HG02571 (cell line): ENCODE results near the gene ERRFI1.
"Not testable (repeated sequence)": the region's sequence is repeated elsewhere in the genome, so short reads cannot be mapped to it uniquely, and the experiment has no call there.

Experiments used
- ATAC-seq: cut with Tn5 transposase; IDR thresholded peaks from one replicate; pipeline ENCODE4 v1.9.1; 2021; ENCODE audit warnings: mild to moderate bottlenecking, moderate library complexity; ENCODE audit not compliant: unreplicated experiment

Gene ERRFI1

GRCh38 chr1:7975212-7975865 is 50.8 kb downstream of the ERRFI1 start:
- no peak for ATAC-seq

- no peak for ATAC-seq
These were observed 53.0 kb downstream of the ERRFI1 start for GRCh38 chr1:7973086-7973485.

GRCh38 chr1:7972285-7972684 is 53.8 kb downstream of the ERRFI1 start:
- ATAC-seq: no peak

DNA sequence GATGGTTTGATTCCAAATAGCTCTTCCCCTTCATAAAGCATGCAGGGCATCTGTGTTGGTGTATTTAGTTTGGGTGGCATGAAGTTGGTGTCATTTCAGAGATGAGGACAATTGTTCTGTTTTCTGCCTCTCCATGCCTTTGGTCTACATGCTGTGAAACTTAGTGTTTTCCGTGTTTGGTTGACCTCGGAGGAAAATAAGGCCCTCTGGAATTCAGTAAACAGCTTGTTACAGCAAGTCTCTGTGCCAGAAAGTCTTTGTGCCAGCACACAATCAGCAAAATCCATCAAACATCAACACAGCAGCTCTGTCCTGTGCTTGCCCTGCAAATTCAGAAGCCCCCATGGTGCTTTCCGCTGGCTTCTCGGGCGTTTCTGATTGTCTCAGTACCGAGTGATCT is 55.1 kb downstream of the ERRFI1 start:
- ATAC-seq: no peak

DNA sequence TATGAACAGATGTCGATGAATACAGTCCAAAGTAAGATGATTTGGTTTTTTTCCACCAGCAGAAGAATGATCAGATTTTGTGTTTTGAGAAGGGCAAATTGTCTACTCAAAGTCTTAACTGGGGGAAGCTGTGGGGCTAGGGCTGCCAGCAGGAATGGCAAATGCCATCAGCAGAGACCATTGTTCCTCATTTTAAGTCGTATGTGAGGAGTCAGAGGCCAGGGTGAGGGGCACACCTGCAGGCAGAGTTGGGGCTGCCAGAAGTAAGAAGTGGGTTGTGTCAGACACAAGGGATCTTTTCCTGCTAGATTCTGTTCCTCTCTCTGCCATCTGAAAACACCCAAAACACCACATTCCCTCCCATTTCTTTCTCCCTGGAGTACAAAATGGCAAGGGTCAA is 55.9 kb downstream of the ERRFI1 start:
- ATAC-seq: no peak

- ATAC-seq: no peak
These were observed 58.5 kb downstream of the ERRFI1 start for GRCh38 chr1:7967651-7968050.

DNA sequence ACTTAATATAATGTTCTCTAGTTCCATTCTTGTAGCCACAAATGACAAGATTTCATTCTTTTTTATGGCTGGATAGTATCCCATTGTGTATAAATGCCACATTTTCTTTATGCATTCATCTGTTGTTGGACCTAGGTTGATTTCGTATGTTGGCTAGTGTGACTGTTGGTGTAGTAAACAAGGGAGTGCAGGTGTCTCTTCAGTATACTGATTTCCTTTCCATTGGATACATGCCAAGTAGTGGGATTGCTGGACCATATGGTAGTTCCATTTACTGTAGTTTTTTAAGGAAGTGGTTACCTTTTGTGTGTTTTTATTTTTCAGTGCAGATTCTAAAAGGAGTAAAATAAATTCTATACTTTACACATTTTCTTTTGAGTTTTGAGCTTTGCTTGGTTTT is 58.9 kb downstream of the ERRFI1 start:
- no peak for ATAC-seq

GRCh38 chr1:7964476-7964875 is 61.6 kb downstream of the ERRFI1 start:
- no peak for ATAC-seq

GRCh38 chr1:7963841-7964240 is 62.3 kb downstream of the ERRFI1 start:
- not testable (repeated sequence) for ATAC-seq

- not testable (repeated sequence) for ATAC-seq
These were observed 62.8 kb downstream of the ERRFI1 start for GRCh38 chr1:7963378-7963730.

GRCh38 chr1:7962636-7963377 is 63.3 kb downstream of the ERRFI1 start:
- no peak for ATAC-seq

- peak; percentile 7 for ATAC-seq
These were observed 64.1 kb downstream of the ERRFI1 start for GRCh38 chr1:7962014-7962335.
